HG02852 (cell line): ENCODE results near the gene SNX8.

ENCODE experiments used
- ATAC-seq: cut with Tn5 transposase; IDR thresholded peaks from one replicate; pipeline ENCODE4 v1.9.1; 2021; ENCODE audit warnings: mild to moderate bottlenecking, moderate library complexity; ENCODE audit not compliant: unreplicated experiment

The SNX8 gene

GRCh38 chr7:2210551-2211258 lies 103.5 kb downstream of the SNX8 start:
- ATAC-seq: no peak

GRCh38 chr7:2209961-2210323 lies 104.3 kb downstream of the SNX8 start:
- ATAC-seq: peak; percentile 26

- ATAC-seq: peak; percentile 73
Measured at GRCh38 chr7:2209146-2209960, 104.9 kb downstream of the SNX8 start.

- ATAC-seq: no peak
Measured at GRCh38 chr7:2208712-2209111, 105.5 kb downstream of the SNX8 start.

- no peak for ATAC-seq
Measured at GRCh38 chr7:2205036-2205780, 109.0 kb downstream of the SNX8 start.

GRCh38 chr7:2204446-2204845 lies 109.8 kb downstream of the SNX8 start:
- no peak for ATAC-seq

- ATAC-seq: no peak
Measured at GRCh38 chr7:2203766-2204300, 110.4 kb downstream of the SNX8 start.

GRCh38 chr7:2202901-2203765 lies 111.1 kb downstream of the SNX8 start:
- no peak for ATAC-seq

GRCh38 chr7:2202361-2202761 lies 111.9 kb downstream of the SNX8 start:
- no peak for ATAC-seq
